Mononuclear cell (primary cell): ENCODE data around the gene EPHB2. TPM values are rescaled to one million over a fixed set of nuclear protein-coding genes. Genes with fewer than 3 reads are reported as not detected.

Source experiments
- H3K27me3 ChIP-seq: 2 replicates; pipeline ENCODE4 v1.6.0; 2011; ENCODE audit warnings: low read length, control low read depth; ENCODE audit not compliant: insufficient read depth
- H3K4me1 ChIP-seq: 2 replicates; pipeline ENCODE4 v1.5.1; 2011; ENCODE audit warnings: mild to moderate bottlenecking, low read length, control low read depth; ENCODE audit not compliant: insufficient read depth
- H3K4me3 ChIP-seq: 2 replicates; pipeline ENCODE4 v1.5.1; 2011; ENCODE audit warnings: mild to moderate bottlenecking, low read length, moderate library complexity
- H3K9me3 ChIP-seq: 2 replicates; pipeline ENCODE4 v1.5.1; 2011; ENCODE audit warnings: low read depth, mild to moderate bottlenecking, control low read depth, low read length
- total RNA-seq: library from RNA; depleted of rRNA; stranded (reverse); fragments of >200 nt; gene quantifications from one replicate; pipeline ENCODE4 v1.2.3, GENCODE V29; 2012

EPHB2 gene
- total RNA-seq, 1 donor = 1.0 TPM

GRCh38 chr1:22959545-22960360 is 249.1 kb downstream of the EPHB2 start:
- Histone ChIP-seq H3K4me1 (no peaks in the 10 kb centered on the region), H3K27me3 (no peaks in the 10 kb centered on the region), H3K4me3 (no peak overlapping the region), H3K9me3 (no peaks in the 10 kb centered on the region)

- no peaks in the 10 kb centered on the region for H3K27me3 ChIP-seq
- no peaks in the 10 kb centered on the region for H3K9me3 ChIP-seq
- H3K4me3 ChIP-seq = no peak overlapping the region
- H3K4me1 ChIP-seq = no peaks in the 10 kb centered on the region
These were observed 251.9 kb downstream of the EPHB2 start for GRCh38 chr1:22962558-22962957.

- H3K27me3 ChIP-seq = peaks cover 6% of the 10 kb centered on the region
- no peaks in the 10 kb centered on the region for H3K4me1 ChIP-seq
- no peak overlapping the region for H3K4me3 ChIP-seq
- H3K9me3 ChIP-seq = no peaks in the 10 kb centered on the region
These were observed 252.5 kb downstream of the EPHB2 start for GRCh38 chr1:22963044-22963677.

- H3K4me1 ChIP-seq = no peaks in the 10 kb centered on the region
- no peak overlapping the region for H3K4me3 ChIP-seq
- H3K27me3 ChIP-seq = peaks cover 29% of the 10 kb centered on the region
- H3K9me3 ChIP-seq = no peaks in the 10 kb centered on the region
These were observed 255.7 kb downstream of the EPHB2 start for GRCh38 chr1:22966309-22966708.

GRCh38 chr1:22967833-22968232 is 257.2 kb downstream of the EPHB2 start:
- Histone ChIP-seq H3K4me3 (no peak overlapping the region), H3K4me1 (no peaks in the 10 kb centered on the region), H3K9me3 (no peaks in the 10 kb centered on the region), H3K27me3 (peaks cover 33% of the 10 kb centered on the region)

GRCh38 chr1:22969304-22969709 is 258.7 kb downstream of the EPHB2 start:
- Histone ChIP-seq H3K4me1 (no peaks in the 10 kb centered on the region), H3K4me3 (no peak overlapping the region), H3K27me3 (peaks cover 33% of the 10 kb centered on the region), H3K9me3 (no peaks in the 10 kb centered on the region)

GRCh38 chr1:22970096-22970495 is 259.5 kb downstream of the EPHB2 start:
- Histone ChIP-seq H3K4me3 (no peak overlapping the region), H3K27me3 (peaks cover 33% of the 10 kb centered on the region), H3K4me1 (no peaks in the 10 kb centered on the region), H3K9me3 (no peaks in the 10 kb centered on the region)

Other genes starting within 250 kb of the EPHB2 start
- gene EPHA8, start 147.3 kb upstream of the EPHB2 start, total RNA-seq = not detected
- 6.1 TPM for gene C1QA, start 74.2 kb upstream of the EPHB2 start, total RNA-seq
- 0.52 TPM for gene C1QC, start 67.2 kb upstream of the EPHB2 start, total RNA-seq
- 2.1 TPM for gene C1QB, start 57.6 kb upstream of the EPHB2 start, total RNA-seq